Measurements from ENCODE around the gene COL4A6. TPM values are rescaled to one million over a fixed set of nuclear protein-coding genes. Genes with fewer than 3 reads are reported as not detected.
"Not testable (repeated sequence)": the region's sequence is repeated elsewhere in the genome, so short reads cannot be mapped to it uniquely, and the experiment has no call there.

Gene COL4A6
- total and polyA plus RNA-seq, 10 of the 15 experiments (the other 5 are each of a cell fraction or from before 2014, with no cell fraction given) = 0.02 to 0.56 (median 0.05) TPM; not detected in 3

DNA sequence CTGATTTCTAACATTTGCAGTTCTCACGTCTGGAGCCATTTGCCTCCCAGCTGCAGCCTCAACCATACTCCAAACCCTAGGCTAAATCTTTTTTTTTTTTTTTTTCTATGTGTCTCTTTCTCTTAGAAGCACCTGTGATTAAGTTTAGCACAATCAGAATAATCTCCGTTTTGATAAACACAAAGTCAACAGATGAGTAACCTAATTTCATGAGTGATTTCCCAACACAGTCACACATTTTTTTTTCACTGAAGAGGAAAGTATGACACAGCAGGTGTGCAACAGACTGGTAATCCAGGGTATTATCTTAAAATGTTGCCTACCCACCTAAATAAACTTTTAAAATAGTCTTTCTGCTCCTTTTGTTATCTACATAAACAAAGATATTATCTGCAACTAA is 62.6 kb downstream of the COL4A6 start:
- H3K4me3 ChIP-seq; H3K9ac ChIP-seq (ENCODE audit: control insufficient read depth, insufficient read depth, low read length); RAD21 ChIA-PET (ENCODE audit: unreplicated experiment); H3K4me1 ChIP-seq (ENCODE audit: control insufficient read depth, insufficient read depth, low read length); in situ Hi-C loops (cut with MboI); BruUV-seq (replicated peaks); H3K4me2 ChIP-seq (ENCODE audit: control insufficient read depth, insufficient read depth); SMC1A ChIA-PET (ENCODE audit: uncharacterized antibody, unreplicated experiment); intact Hi-C loops (cut with micrococcal nuclease; ENCODE audit: unreplicated experiment); H3K27ac ChIP-seq (ENCODE audit: control insufficient read depth, insufficient read depth); H3K27me3 ChIP-seq (replicated peaks in 1 of 2; ENCODE audit: control insufficient read depth in 2 of 2, insufficient read depth in 2 of 2, low read length in 1 of 2); H4K20me1 ChIP-seq (ENCODE audit: control insufficient read depth, insufficient read depth); CTCF ChIA-PET; H3K79me2 ChIP-seq (ENCODE audit: control insufficient read depth, insufficient read depth, low read length); H3K9me3 ChIP-seq (replicated peaks; ENCODE audit: control insufficient read depth, insufficient read depth, low read length); DNase-seq (ENCODE audit: low read depth, low spot score); FAIRE-seq; ATAC-seq; H3K36me3 ChIP-seq (ENCODE audit: control insufficient read depth in 2 of 2, insufficient read depth in 2 of 2, low read length in 1 of 2); POLR2A ChIA-PET; H2AFZ ChIP-seq (ENCODE audit: control insufficient read depth, low read depth, low read length): not testable (repeated sequence)
- 17% methylated on average over 2 of the region's 2 CpGs for WGBS (ENCODE audit: insufficient coverage, insufficient replicate concordance, low lambda C conversion rate, missing lambda C conversion rate)

DNA sequence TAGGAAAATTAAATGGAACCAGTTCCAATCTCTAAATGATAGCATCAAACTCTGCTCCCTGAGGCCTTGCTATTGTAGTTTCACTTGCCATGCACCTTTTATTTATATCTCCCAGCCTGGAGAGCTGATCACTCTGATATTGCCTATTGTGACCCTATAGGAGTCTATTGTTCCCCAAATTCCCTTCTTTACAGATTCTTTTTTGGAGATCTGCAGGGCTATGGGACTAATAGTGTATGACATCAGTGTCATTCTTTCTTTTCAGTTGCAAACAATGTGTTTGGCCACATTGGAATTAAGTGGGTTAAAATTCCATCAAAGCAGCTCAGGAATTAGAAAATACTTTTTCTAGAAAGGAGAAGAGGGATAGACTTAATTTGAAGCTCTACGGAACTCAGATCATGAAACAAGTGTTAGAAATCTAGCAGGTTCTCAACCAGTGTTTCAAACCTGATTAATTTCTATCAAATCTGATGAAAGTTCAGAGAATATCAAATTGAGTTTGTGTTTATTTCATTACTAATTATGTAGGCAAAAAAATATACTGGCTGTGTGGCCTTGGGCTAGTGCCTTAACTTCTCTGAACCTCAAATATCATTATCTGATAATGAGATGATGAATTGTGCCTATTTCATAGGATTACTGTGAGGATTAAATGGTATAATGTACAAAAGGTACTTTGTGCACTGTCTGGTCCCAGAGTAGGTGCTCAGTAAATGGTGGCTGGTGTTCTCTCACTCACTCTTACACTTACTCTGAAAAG is 71.4 kb downstream of the COL4A6 start:
- Histone ChIP-seq H4K20me1 (ENCODE audit: control insufficient read depth, insufficient read depth) (no peaks in the 10 kb centered on the region), H3K79me2 (ENCODE audit: control insufficient read depth, insufficient read depth, low read length) (no peaks in the 10 kb centered on the region), H3K36me3 (ENCODE audit: control insufficient read depth in 2 of 2, insufficient read depth in 2 of 2, low read length in 1 of 2) (no peaks in the 10 kb centered on the region), H3K27ac (ENCODE audit: control insufficient read depth, insufficient read depth) (no peak overlapping the region), H3K4me3 (no peak overlapping the region), H3K4me2 (ENCODE audit: control insufficient read depth, insufficient read depth) (no peak overlapping the region), H3K4me1 (ENCODE audit: control insufficient read depth, insufficient read depth, low read length) (no peaks in the 10 kb centered on the region), H3K27me3 (replicated peaks in 1 of 2; ENCODE audit: control insufficient read depth in 2 of 2, insufficient read depth in 2 of 2, low read length in 1 of 2) (no peaks in the 10 kb centered on the region), H2AFZ (ENCODE audit: control insufficient read depth, low read depth, low read length) (no peak overlapping the region), H3K9ac (ENCODE audit: control insufficient read depth, insufficient read depth, low read length) (no peak overlapping the region), H3K9me3 (replicated peaks; ENCODE audit: control insufficient read depth, insufficient read depth, low read length) (no peaks in the 10 kb centered on the region)
- in situ Hi-C loops (cut with MboI) (no loop called here), intact Hi-C loops (cut with micrococcal nuclease; ENCODE audit: unreplicated experiment) (no loop called here)
- WGBS (ENCODE audit: insufficient coverage, insufficient replicate concordance, low lambda C conversion rate, missing lambda C conversion rate) = 76% methylated on average over 1 of the region's 1 CpG
- ChIA-PET SMC1A (ENCODE audit: uncharacterized antibody, unreplicated experiment) (interaction anchor here (0.9 kb wide), 1 partner anchor 29 kb away, joined by 3 read pairs; no protein-coding TSS in a partner anchor), CTCF (interaction anchor here (0.6 kb wide), 1 partner anchor 130 kb away, joined by 4 read pairs; no protein-coding TSS in a partner anchor), RAD21 (ENCODE audit: unreplicated experiment) (no interaction called here), POLR2A (no interaction called here)
- TF ChIP-seq ATF7 (IDR thresholded peaks at IDR 0.05; ENCODE audit: low read depth) (no peak), ZBTB33 (IDR thresholded peaks at IDR 0.05) (no peak), JUNB (IDR thresholded peaks at IDR 0.05) (no peak), BMI1 (IDR thresholded peaks at IDR 0.05; ENCODE audit: borderline replicate concordance) (no peak)
- ATAC-seq (no peak), FAIRE-seq (no peak), DNase-seq (ENCODE audit: low read depth, low spot score) (no peak)
- BruUV-seq (replicated peaks) = no TSS peak
